GM12878 (cell line): ENCODE data around the gene SLC37A2. TPM values are rescaled to one million over a fixed set of nuclear protein-coding genes. Genes with fewer than 3 reads are reported as not detected.

ENCODE experiments used
- ATAC-seq: fragments of 200-7000 bp; cut with Tn5 transposase; 3 replicates; pipeline ENCODE4 v1.9.1; 2020; ENCODE audit warnings: mild to moderate bottlenecking, moderate library complexity
- BruUV-seq: library from RNA; stranded (reverse); fragments of 400-500 nt; replicated peaks from 2 replicates; lab custom pipeline; 2021; lab: Mats Ljungman, UMichigan
- CTCF ChIA-PET: fragments of 300-600 bp; sonication (Branson Sonifier 250); formaldehyde crosslinking; extraction: SDS; loops from one replicate; lab custom pipeline; 2021; ENCODE audit warnings: inconsistent platforms; lab: Yijun Ruan, JAX
- POLR2A ChIA-PET: fragments of 350-600 bp; formaldehyde crosslinking; extraction: SDS; loops from one replicate; lab custom pipeline; 2021; ENCODE audit warnings: inconsistent platforms; lab: Charles Lee
- RAD21 ChIA-PET: fragments of 300-600 bp; sonication (Branson Sonifier 250); formaldehyde crosslinking; loops from one replicate; lab custom pipeline; 2023; ENCODE audit warnings: antibody characterized with exemption; ENCODE audit not compliant: unreplicated experiment; lab: Charles Lee
- SMC1A ChIA-PET: fragments of 300-600 bp; sonication (Branson Sonifier 250); formaldehyde crosslinking; loops from one replicate; lab custom pipeline; 2023; ENCODE audit not compliant: unreplicated experiment, uncharacterized antibody; lab: Charles Lee
- DNase-seq: peaks from one replicate; pipeline ENCODE4 v3.0.0-alpha.2; 2011; ENCODE audit warnings: low read depth, low spot score
- FAIRE-seq: peaks from 3 replicates; lab custom pipeline; 2011; peaks lifted over from hg19 to GRCh38; lab: Jason Lieb, UNC
- H2AFZ ChIP-seq: 2 replicates; pipeline ENCODE4 v1.6.0; 2011; ENCODE audit warnings: low read depth, low read length, control low read depth; ENCODE audit not compliant: control insufficient read depth
- H3K27ac ChIP-seq: 2 replicates; pipeline ENCODE4 v1.5.1; 2011; ENCODE audit warnings: control low read depth; ENCODE audit not compliant: control insufficient read depth, insufficient read depth
- H3K27me3 ChIP-seq, 2 experiments: replicated peaks in 1 of 2; 2 replicates each; pipeline versions ENCODE4 v1.6.0 to v1.6.1; 2011; ENCODE audit warnings: low read length in 1 of 2; ENCODE audit not compliant: control insufficient read depth in 2 of 2, insufficient read depth in 2 of 2
- H3K36me3 ChIP-seq, 2 experiments: 2 replicates each; pipeline ENCODE4 v1.5.1; 2011; ENCODE audit warnings: low read length in 1 of 2; ENCODE audit not compliant: control insufficient read depth in 2 of 2, insufficient read depth in 2 of 2
- H3K4me1 ChIP-seq: 2 replicates; pipeline ENCODE4 v1.6.1; 2011; ENCODE audit warnings: mild to moderate bottlenecking, low read length, moderate library complexity, mixed read lengths; ENCODE audit not compliant: control insufficient read depth, insufficient read depth
- H3K4me2 ChIP-seq: 2 replicates; pipeline ENCODE4 v1.6.0; 2011; ENCODE audit warnings: control low read depth; ENCODE audit not compliant: control insufficient read depth, insufficient read depth
- H3K4me3 ChIP-seq: fragments of 200-600 bp; sonication (generic); 2 replicates; pipeline ENCODE4 v1.5.1; 2016
- H3K79me2 ChIP-seq: 2 replicates; pipeline ENCODE4 v1.6.0; 2011; ENCODE audit warnings: low read length; ENCODE audit not compliant: control insufficient read depth, insufficient read depth
- H3K9ac ChIP-seq: 2 replicates; pipeline ENCODE4 v1.8.0; 2011; ENCODE audit warnings: low read length, control low read depth, mixed read lengths; ENCODE audit not compliant: control insufficient read depth, insufficient read depth
- H3K9me3 ChIP-seq: replicated peaks from 3 replicates; pipeline ENCODE4 v1.5.1; 2011; ENCODE audit warnings: mild to moderate bottlenecking, low read length; ENCODE audit not compliant: control insufficient read depth, insufficient read depth
- H4K20me1 ChIP-seq: 2 replicates; pipeline ENCODE4 v1.6.0; 2011; ENCODE audit not compliant: control insufficient read depth, insufficient read depth
- ATF7 ChIP-seq: fragments of 450-650 bp; IDR thresholded peaks from 2 replicates; pipeline ENCODE4 v1.6.1; 2016; ENCODE audit warnings: low read depth, mild to moderate bottlenecking
- FOXK2 ChIP-seq: fragments of 450-650 bp; IDR thresholded peaks from 2 replicates; pipeline ENCODE4 v1.6.1; 2017; ENCODE audit warnings: mild to moderate bottlenecking, moderate library complexity
- FOXM1 ChIP-seq: IDR thresholded peaks from 2 replicates; pipeline ENCODE4 v1.6.1; 2012; ENCODE audit warnings: low read depth, mild to moderate bottlenecking, inconsistent platforms, low read length, moderate library complexity
- GABPA ChIP-seq: IDR thresholded peaks from 2 replicates; pipeline ENCODE4 v1.6.1; 2014; ENCODE audit warnings: antibody characterized with exemption, low read depth, mild to moderate bottlenecking, inconsistent platforms
- HCFC1 ChIP-seq: fragments of 150-350 bp; IDR thresholded peaks from 2 replicates; pipeline ENCODE4 v1.6.1; 2014; ENCODE audit warnings: low read length
- HDAC2 ChIP-seq: fragments of 200-600 bp; sonication (generic); IDR thresholded peaks from 2 replicates; pipeline ENCODE4 v1.6.1; 2017
- HDAC6 ChIP-seq: fragments of 200-600 bp; sonication (generic); IDR thresholded peaks from one replicate; pipeline ENCODE4 v1.8.0; 2017; ENCODE audit warnings: antibody characterized with exemption; ENCODE audit not compliant: unreplicated experiment
- MTA2 ChIP-seq: fragments of 450-650 bp; IDR thresholded peaks from 2 replicates; pipeline ENCODE4 v1.6.1; 2016; ENCODE audit warnings: low read depth, mild to moderate bottlenecking, moderate library complexity
- NR2C2 ChIP-seq: IDR thresholded peaks from 2 replicates; pipeline ENCODE4 v1.6.1; 2011; ENCODE audit warnings: borderline replicate concordance, low read depth; ENCODE audit not compliant: control insufficient read depth, insufficient read length
- RBBP5 ChIP-seq: fragments of 200-600 bp; sonication (generic); conservative IDR thresholded peaks from 2 replicates; pipeline ENCODE4 v1.6.1; 2016
- RCOR1 ChIP-seq: conservative IDR thresholded peaks from 2 replicates; pipeline ENCODE4 v1.6.1; 2012; ENCODE audit warnings: low read depth, low read length, improper control_type of control experiment
- RFX5 ChIP-seq: IDR thresholded peaks from 2 replicates; pipeline ENCODE4 v1.6.1; 2011; ENCODE audit warnings: low read depth, low read length, improper control_type of control experiment
- SIX5 ChIP-seq: IDR thresholded peaks from 2 replicates; pipeline ENCODE4 v1.6.1; 2011; ENCODE audit warnings: mild to moderate bottlenecking, low read depth, low read length, moderate library complexity; ENCODE audit not compliant: severe bottlenecking
- TARDBP ChIP-seq: IDR thresholded peaks from 2 replicates; pipeline ENCODE4 v1.6.1; 2016; ENCODE audit warnings: borderline replicate concordance
- TBL1XR1 ChIP-seq: IDR thresholded peaks from 2 replicates; pipeline ENCODE4 v1.6.1; 2012; ENCODE audit warnings: low read depth, low read length, improper control_type of control experiment
- WGBS: methylation state at CpG from one replicate; pipeline ENCODE4 v1.1.6; 2016; ENCODE audit warnings: low lambda C conversion rate; ENCODE audit not compliant: insufficient replicate concordance, insufficient coverage; ENCODE audit errors: missing lambda C conversion rate; 5-methylcytosine and 5-hydroxymethylcytosine counted together
- in situ Hi-C: fragments of 300-500 bp; cut with MboI; formaldehyde crosslinking; loops from 9 replicates; pipeline ENCODE4 v1.14.3; 2018; ENCODE audit warnings: mixed read lengths
- intact Hi-C: fragments of 100-400 bp; cut with micrococcal nuclease; formaldehyde crosslinking; loops from one replicate; pipeline ENCODE4 v1.14.2; 2022; ENCODE audit not compliant: unreplicated experiment
- polyA plus RNA-seq, 11 experiments: library from polyadenylated mRNA; depleted of rRNA in 4 of 11; unstranded in 6 of 11; stranded (reverse) in 5 of 11; fragments of >200 nt; fragmentation: Nextera tagmentation in 4 of 11; fragmentation: Illumina TruSeq in 1 of 11; extraction: Ambion mirVana in 4 of 11; extraction: Trizol in 1 of 11; gene quantifications; 1 replicate in 1 of 11; 2 replicates in 10 of 11; pipeline versions ENCODE4 v1.2.1 to v1.2.3, GENCODE V29; 2011 to 2016; ENCODE audit warnings: inconsistent platforms in 2 of 11, missing spikeins in 2 of 11, low read depth in 1 of 11
- total RNA-seq, 4 experiments: library from RNA; depleted of rRNA in 3 of 4; stranded (reverse); fragments of >200 nt in 3 of 4; fragmentation: Illumina TruSeq in 1 of 4; extraction: Trizol in 1 of 4; gene quantifications; 2 replicates each; pipeline versions ENCODE4 v1.2.1 to v1.2.3, GENCODE V29; 2013 to 2021
- TF ChIP-seq, protein P1 (sequence below): IDR thresholded peaks from 2 replicates; pipeline ENCODE4 v1.6.1; 2011; ENCODE audit warnings: borderline replicate concordance, low read depth, mild to moderate bottlenecking, moderate library complexity, low read length; ENCODE audit not compliant: insufficient read depth, poor library complexity, severe bottlenecking
- TF ChIP-seq, protein P2 (sequence below): fragments of 450-650 bp; IDR thresholded peaks from 2 replicates; pipeline ENCODE4 v1.6.1; 2017; ENCODE audit warnings: mild to moderate bottlenecking
- TF ChIP-seq, protein P3 (sequence below): fragments of 450-650 bp; IDR thresholded peaks from 2 replicates; pipeline ENCODE4 v1.6.1; 2018; ENCODE audit warnings: borderline replicate concordance, mild to moderate bottlenecking; ENCODE audit not compliant: partially characterized antibody

SLC37A2 gene
- total and polyA plus RNA-seq, 10 of the 15 experiments (the other 5 are each of a cell fraction or from before 2014, with no cell fraction given), result 0.26 to 9.8 (median 2.0) TPM

DNA sequence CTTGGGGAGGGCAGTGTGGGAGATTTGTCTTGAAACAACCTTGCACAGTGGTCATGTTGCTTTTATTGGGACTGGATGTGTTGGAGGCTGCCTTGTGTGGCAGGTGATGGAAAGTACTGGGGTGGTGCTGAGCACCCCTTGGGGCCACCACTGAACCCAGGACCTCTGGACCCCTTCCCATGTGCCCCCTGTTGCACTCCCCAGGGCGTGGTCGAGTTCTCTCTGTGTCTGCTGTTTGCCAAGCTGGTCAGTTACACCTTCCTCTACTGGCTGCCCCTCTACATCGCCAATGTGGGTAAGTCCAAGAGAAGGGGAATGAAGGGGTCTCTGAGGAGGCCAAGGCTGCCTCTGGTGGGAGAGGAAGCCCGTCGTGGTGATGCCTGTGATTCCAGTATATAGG is 18.9 kb downstream of the SLC37A2 start (continued):
- TF ChIP-seq, protein P1, sequence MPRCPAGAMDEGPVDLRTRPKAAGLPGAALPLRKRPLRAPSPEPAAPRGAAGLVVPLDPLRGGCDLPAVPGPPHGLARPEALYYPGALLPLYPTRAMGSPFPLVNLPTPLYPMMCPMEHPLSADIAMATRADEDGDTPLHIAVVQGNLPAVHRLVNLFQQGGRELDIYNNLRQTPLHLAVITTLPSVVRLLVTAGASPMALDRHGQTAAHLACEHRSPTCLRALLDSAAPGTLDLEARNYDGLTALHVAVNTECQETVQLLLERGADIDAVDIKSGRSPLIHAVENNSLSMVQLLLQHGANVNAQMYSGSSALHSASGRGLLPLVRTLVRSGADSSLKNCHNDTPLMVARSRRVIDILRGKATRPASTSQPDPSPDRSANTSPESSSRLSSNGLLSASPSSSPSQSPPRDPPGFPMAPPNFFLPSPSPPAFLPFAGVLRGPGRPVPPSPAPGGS, result no peak
- no peak for TF ChIP-seq HDAC6
- TF ChIP-seq TBL1XR1, result no peak
- TF ChIP-seq TARDBP, result no peak
- no peak for TF ChIP-seq FOXM1
- TF ChIP-seq HDAC2, result no peak
- TF ChIP-seq ATF7, result no peak

GRCh38 chr11:125082611-125083311 is 19.7 kb downstream of the SLC37A2 start:
- RAD21 ChIA-PET, result interaction anchor here (0.6 to 1.0 kb wide), 2 partner anchors 23 to 58 kb away, joined by 3 read pairs; no protein-coding TSS in a partner anchor
- POLR2A ChIA-PET, result no interaction called here
- H3K9me3 ChIP-seq, result no peaks in the 10 kb centered on the region
- BruUV-seq, result no TSS peak
- H3K9ac ChIP-seq, result no peak overlapping the region
- 62% methylated on average over 10 of the region's 10 CpGs for WGBS
- no peaks in the 10 kb centered on the region for H3K4me1 ChIP-seq
- no peak overlapping the region for H2AFZ ChIP-seq
- SMC1A ChIA-PET, result interaction anchor here (1.0 to 1.7 kb wide), 2 partner anchors 23 to 59 kb away, joined by 3 to 4 read pairs; no protein-coding TSS in a partner anchor
- H3K27me3 ChIP-seq, result no peaks in the 10 kb centered on the region
- intact Hi-C loops (no loop called here), in situ Hi-C loops (no loop called here)
- FAIRE-seq, result no peak
- H3K36me3 ChIP-seq, result peaks cover 0 to 2% of the 10 kb centered on the region in 2 experiments; a peak in 1 of 4 replicates
- no peaks in the 10 kb centered on the region for H3K79me2 ChIP-seq
- no peaks in the 10 kb centered on the region for H4K20me1 ChIP-seq
- no peak for DNase-seq
- H3K4me3 ChIP-seq, result no peak overlapping the region
- ATAC-seq, result no peak; the same call in 2 of the 3 replicates
- H3K4me2 ChIP-seq, result no peak overlapping the region
- no peak overlapping the region for H3K27ac ChIP-seq
- CTCF ChIA-PET, result interaction anchor here (1.3 kb wide), 1 partner anchor 8 kb away, joined by 5 read pairs; no protein-coding TSS in a partner anchor
- TF ChIP-seq NR2C2 (no peak), RFX5 (no peak), RCOR1 (no peak), SIX5 (no peak), FOXM1 (no peak), FOXK2 (no peak), MTA2 (no peak), HCFC1 (no peak), RBBP5 (no peak), GABPA (no peak)
- TF ChIP-seq, protein P2, sequence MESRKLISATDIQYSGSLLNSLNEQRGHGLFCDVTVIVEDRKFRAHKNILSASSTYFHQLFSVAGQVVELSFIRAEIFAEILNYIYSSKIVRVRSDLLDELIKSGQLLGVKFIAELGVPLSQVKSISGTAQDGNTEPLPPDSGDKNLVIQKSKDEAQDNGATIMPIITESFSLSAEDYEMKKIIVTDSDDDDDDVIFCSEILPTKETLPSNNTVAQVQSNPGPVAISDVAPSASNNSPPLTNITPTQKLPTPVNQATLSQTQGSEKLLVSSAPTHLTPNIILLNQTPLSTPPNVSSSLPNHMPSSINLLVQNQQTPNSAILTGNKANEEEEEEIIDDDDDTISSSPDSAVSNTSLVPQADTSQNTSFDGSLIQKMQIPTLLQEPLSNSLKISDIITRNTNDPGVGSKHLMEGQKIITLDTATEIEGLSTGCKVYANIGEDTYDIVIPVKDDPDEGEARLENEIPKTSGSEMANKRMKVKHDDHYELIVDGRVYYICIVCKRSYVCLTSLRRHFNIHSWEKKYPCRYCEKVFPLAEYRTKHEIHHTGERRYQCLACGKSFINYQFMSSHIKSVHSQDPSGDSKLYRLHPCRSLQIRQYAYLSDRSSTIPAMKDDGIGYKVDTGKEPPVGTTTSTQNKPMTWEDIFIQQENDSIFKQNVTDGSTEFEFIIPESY, result no peak
- TF ChIP-seq, protein P3, sequence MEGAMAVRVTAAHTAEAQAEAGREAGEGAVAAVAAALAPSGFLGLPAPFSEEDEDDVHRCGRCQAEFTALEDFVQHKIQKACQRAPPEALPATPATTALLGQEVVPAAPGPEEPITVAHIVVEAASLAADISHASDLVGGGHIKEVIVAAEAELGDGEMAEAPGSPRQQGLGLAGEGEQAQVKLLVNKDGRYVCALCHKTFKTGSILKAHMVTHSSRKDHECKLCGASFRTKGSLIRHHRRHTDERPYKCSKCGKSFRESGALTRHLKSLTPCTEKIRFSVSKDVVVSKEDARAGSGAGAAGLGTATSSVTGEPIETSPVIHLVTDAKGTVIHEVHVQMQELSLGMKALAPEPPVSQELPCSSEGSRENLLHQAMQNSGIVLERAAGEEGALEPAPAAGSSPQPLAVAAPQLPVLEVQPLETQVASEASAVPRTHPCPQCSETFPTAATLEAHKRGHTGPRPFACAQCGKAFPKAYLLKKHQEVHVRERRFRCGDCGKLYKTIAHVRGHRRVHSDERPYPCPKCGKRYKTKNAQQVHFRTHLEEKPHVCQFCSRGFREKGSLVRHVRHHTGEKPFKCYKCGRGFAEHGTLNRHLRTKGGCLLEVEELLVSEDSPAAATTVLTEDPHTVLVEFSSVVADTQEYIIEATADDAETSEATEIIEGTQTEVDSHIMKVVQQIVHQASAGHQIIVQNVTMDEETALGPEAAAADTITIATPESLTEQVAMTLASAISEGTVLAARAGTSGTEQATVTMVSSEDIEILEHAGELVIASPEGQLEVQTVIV, result no peak
